SU-DHL-6 (cell line): ENCODE data around the gene TCF7L1.

Experiments used
- H2AFZ ChIP-seq: fragments of 200-600 bp; sonication (generic); 2 replicates; pipeline ENCODE4 v1.6.1; 2014; ENCODE audit warnings: low read depth, mild to moderate bottlenecking, moderate library complexity, mixed read lengths, antibody characterized with exemption, low read length; ENCODE audit not compliant: severe bottlenecking
- H3F3A ChIP-seq: fragments of 200-600 bp; shearing (Covaris generic); 2 replicates; pipeline ENCODE4 v1.6.0; 2016; ENCODE audit warnings: antibody characterized with exemption, mild to moderate bottlenecking; ENCODE audit not compliant: insufficient read depth
- H3K27ac ChIP-seq: fragments of 200-600 bp; sonication (generic); 2 replicates; pipeline ENCODE4 v1.5.1; 2016; ENCODE audit warnings: low read depth, mild to moderate bottlenecking, low read length, moderate library complexity, mixed read lengths
- H3K27me3 ChIP-seq: fragments of 200-600 bp; sonication (generic), shearing (Covaris generic); 2 replicates; pipeline ENCODE4 v1.6.0; 2014; ENCODE audit warnings: mild to moderate bottlenecking, low read length
- H3K36me3 ChIP-seq: fragments of 200-600 bp; sonication (generic); 2 replicates; pipeline ENCODE4 v1.6.1; 2014; ENCODE audit warnings: mild to moderate bottlenecking, low read length, mixed read lengths
- H3K4me2 ChIP-seq: fragments of 300-600, 200-600 bp; shearing (Covaris generic), sonication (generic); 2 replicates; pipeline ENCODE4 v1.6.0; 2014; ENCODE audit warnings: low read length, low read depth, mild to moderate bottlenecking; ENCODE audit not compliant: poor library complexity, severe bottlenecking
- H3K4me3 ChIP-seq: fragments of 200-600 bp; sonication (generic); 2 replicates; pipeline ENCODE4 v1.5.1; 2014; ENCODE audit warnings: antibody characterized with exemption, low read length, mild to moderate bottlenecking, mixed read lengths; ENCODE audit not compliant: insufficient read depth, poor library complexity, severe bottlenecking
- H3K79me2 ChIP-seq: fragments of 200-600 bp; sonication (generic); 2 replicates; pipeline ENCODE4 v1.6.1; 2014; ENCODE audit warnings: mild to moderate bottlenecking, low read length, moderate library complexity; ENCODE audit not compliant: insufficient read depth
- H3K9ac ChIP-seq: fragments of 200-600 bp; sonication (generic); 2 replicates; pipeline ENCODE4 v1.7.0; 2014; ENCODE audit warnings: mild to moderate bottlenecking, low read length
- H3K9me2 ChIP-seq: fragments of 200-600 bp; sonication (generic); replicated peaks from 2 replicates; pipeline ENCODE4 v1.6.1; 2014; ENCODE audit warnings: low read length; ENCODE audit not compliant: insufficient read depth
- H3K9me3 ChIP-seq: fragments of 200-600 bp; sonication (generic); 2 replicates; pipeline ENCODE4 v1.6.1; 2014; ENCODE audit warnings: low read length, mixed read lengths; ENCODE audit not compliant: insufficient read depth
- H4K20me1 ChIP-seq: fragments of 200-600 bp; sonication (generic); 2 replicates; pipeline ENCODE4 v1.6.1; 2014; ENCODE audit warnings: low read depth, mild to moderate bottlenecking, antibody characterized with exemption, low read length, moderate library complexity, mixed read lengths
- EZH2phosphoT487 ChIP-seq: fragments of 200-600 bp; sonication (generic), shearing (Covaris generic); conservative IDR thresholded peaks from 2 replicates; pipeline ENCODE4 v1.6.1; 2018; ENCODE audit warnings: mild to moderate bottlenecking, antibody characterized with exemption, low read length, moderate library complexity, mixed read lengths
- TF ChIP-seq, protein P1 (sequence below): fragments of 200-600 bp; sonication (generic); IDR thresholded peaks from one replicate; pipeline ENCODE4 v1.5.1; 2017; ENCODE audit warnings: antibody characterized with exemption, mild to moderate bottlenecking, low read length, moderate library complexity; ENCODE audit not compliant: insufficient read depth, poor library complexity, severe bottlenecking

Gene TCF7L1

DNA sequence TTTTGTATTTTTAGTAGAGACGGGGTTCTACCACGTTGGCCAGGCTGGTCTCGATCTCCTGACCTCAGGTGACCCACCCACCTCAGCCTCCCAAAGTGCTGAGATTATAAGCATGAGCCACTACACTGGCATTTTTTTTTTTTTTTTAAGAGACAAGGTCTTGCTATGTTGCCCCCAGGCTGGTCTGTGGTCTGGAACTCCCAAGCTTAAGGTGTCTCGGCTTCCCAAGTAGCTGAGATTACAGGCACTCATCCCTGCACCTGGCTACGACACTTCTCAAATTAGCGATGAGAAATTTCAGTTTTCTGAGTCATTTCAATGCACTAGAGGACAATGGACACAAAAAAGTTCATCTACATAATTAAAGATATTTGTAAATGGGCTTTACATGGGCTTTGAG lies 36.6 kb upstream of the TCF7L1 start:
- Histone ChIP-seq H3K9me2 (no peaks in the 10 kb centered on the region), H3K9ac (no peak overlapping the region), H3K9me3 (no peaks in the 10 kb centered on the region), H3K27ac (no peak overlapping the region), H3K79me2 (no peaks in the 10 kb centered on the region), H4K20me1 (no peaks in the 10 kb centered on the region), H2AFZ (no peak overlapping the region), H3F3A (no peaks in the 10 kb centered on the region), H3K4me3 (no peak overlapping the region), H3K36me3 (no peaks in the 10 kb centered on the region), H3K4me2 (no peak overlapping the region), H3K27me3 (no peaks in the 10 kb centered on the region)
- no peak for TF ChIP-seq EZH2phosphoT487
- TF ChIP-seq, protein P1, sequence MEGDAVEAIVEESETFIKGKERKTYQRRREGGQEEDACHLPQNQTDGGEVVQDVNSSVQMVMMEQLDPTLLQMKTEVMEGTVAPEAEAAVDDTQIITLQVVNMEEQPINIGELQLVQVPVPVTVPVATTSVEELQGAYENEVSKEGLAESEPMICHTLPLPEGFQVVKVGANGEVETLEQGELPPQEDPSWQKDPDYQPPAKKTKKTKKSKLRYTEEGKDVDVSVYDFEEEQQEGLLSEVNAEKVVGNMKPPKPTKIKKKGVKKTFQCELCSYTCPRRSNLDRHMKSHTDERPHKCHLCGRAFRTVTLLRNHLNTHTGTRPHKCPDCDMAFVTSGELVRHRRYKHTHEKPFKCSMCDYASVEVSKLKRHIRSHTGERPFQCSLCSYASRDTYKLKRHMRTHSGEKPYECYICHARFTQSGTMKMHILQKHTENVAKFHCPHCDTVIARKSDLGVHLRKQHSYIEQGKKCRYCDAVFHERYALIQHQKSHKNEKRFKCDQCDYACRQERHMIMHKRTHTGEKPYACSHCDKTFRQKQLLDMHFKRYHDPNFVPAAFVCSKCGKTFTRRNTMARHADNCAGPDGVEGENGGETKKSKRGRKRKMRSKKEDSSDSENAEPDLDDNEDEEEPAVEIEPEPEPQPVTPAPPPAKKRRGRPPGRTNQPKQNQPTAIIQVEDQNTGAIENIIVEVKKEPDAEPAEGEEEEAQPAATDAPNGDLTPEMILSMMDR: no peak

DNA sequence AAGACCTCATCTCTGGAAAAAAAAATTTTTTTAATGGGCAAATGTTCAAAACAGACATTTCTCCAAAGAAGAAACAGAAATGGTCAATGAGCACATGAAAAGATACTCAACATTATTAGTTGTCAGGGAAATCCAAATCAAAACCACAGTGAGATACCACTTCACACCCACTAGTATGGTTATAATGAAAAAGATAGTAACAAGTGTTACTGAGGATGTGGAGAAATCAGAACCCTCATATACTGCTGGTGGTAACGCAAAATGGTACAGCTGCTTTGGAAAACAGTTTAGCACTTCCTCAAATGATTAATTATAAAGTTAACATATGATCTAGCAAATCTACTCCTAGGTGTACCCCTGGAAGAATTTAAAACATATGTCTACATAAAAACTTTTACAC lies 29.0 kb upstream of the TCF7L1 start:
- H3K9me2 ChIP-seq: no peaks in the 10 kb centered on the region

DNA sequence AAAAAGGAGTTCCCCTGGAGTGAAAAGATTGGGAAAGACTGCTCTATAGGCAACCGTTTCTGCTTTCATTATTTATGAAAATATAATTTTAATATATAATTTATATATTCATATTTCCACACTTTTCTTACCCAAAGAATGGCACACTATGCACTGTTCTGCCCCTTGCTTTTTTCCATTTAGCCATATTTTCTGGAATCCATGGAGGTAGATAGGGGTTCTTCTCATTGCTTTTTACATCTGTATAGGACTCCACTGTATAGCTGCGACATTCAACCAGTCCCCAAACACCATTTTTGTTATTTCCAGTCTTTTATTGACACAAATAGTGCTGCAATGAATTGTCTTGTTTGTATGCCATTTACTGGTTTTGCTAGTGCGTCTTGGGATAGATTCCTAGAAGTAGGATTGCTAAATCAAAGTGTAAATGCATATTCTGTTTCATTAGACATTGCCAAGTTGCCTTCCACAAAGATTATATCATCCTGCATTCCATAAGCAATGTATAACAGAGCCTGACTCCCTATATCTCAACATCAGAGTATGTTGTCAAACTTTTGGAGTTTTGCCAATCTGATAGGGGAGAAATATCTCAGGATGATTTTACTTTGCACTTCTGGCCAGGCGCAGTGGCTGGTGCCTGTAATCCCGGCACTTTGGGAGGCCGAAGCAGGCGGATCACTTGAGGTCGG lies 26.6 kb upstream of the TCF7L1 start:
- H3K4me2 ChIP-seq: no peak overlapping the region

More for the DNA sequence above, 29.0 kb upstream of the TCF7L1 start:
- Histone ChIP-seq H3K4me2 (no peak overlapping the region), H4K20me1 (no peaks in the 10 kb centered on the region), H3K36me3 (no peaks in the 10 kb centered on the region), H3K9ac (no peak overlapping the region), H3K27me3 (no peaks in the 10 kb centered on the region), H3K4me3 (no peak overlapping the region), H3K9me3 (no peaks in the 10 kb centered on the region), H3K27ac (no peak overlapping the region), H3F3A (no peaks in the 10 kb centered on the region), H3K79me2 (no peaks in the 10 kb centered on the region), H2AFZ (no peak overlapping the region)
- TF ChIP-seq EZH2phosphoT487: no peak
- TF ChIP-seq, protein P1: no peak

More for the DNA sequence above, 26.6 kb upstream of the TCF7L1 start:
- no peak overlapping the region for H3K9ac ChIP-seq
- H2AFZ ChIP-seq: no peak overlapping the region
- no peaks in the 10 kb centered on the region for H3K36me3 ChIP-seq
- no peak for TF ChIP-seq EZH2phosphoT487
- TF ChIP-seq, protein P1: no peak
- H3F3A ChIP-seq: no peaks in the 10 kb centered on the region
- H3K27ac ChIP-seq: no peak overlapping the region
- no peaks in the 10 kb centered on the region for H3K27me3 ChIP-seq
- H3K4me3 ChIP-seq: no peak overlapping the region
- H3K9me3 ChIP-seq: no peaks in the 10 kb centered on the region
- no peaks in the 10 kb centered on the region for H4K20me1 ChIP-seq
- H3K79me2 ChIP-seq: no peaks in the 10 kb centered on the region
- H3K9me2 ChIP-seq: no peaks in the 10 kb centered on the region
